B cell (primary cell): ENCODE data around the gene ZNF260. TPM values are rescaled to one million over a fixed set of nuclear protein-coding genes. Genes with fewer than 3 reads are reported as not detected.
A peak's percentile ranks its signal among the peaks of the same experiment; 100 is the strongest.

Experiments used
- ATAC-seq: fragments of 200-7000 bp; cut with Tn5 transposase; one replicate; pipeline ENCODE4 v1.10.0; 2021; ENCODE audit warnings: low read depth, mild to moderate bottlenecking, moderate number of reproducible peaks, moderate library complexity
- CTCF ChIA-PET: fragments of 350-600 bp; sonication (Branson Sonifier 250); formaldehyde crosslinking; loops from one replicate; lab custom pipeline; 2021; ENCODE audit warnings: antibody characterized with exemption, inconsistent platforms; lab: Charles Lee
- POLR2A ChIA-PET: fragments of 350-600 bp; sonication (Branson Sonifier 250); formaldehyde crosslinking; loops from one replicate; lab custom pipeline; 2021; ENCODE audit warnings: antibody characterized with exemption; lab: Charles Lee
- DNase-seq: peaks from one replicate; pipeline ENCODE4 v3.0.0; 2013
- H2AFZ ChIP-seq: 2 replicates; pipeline ENCODE4 v1.6.1; 2012; ENCODE audit warnings: mild to moderate bottlenecking, low read depth, low read length; ENCODE audit not compliant: insufficient read depth, poor library complexity, severe bottlenecking
- H3K27ac ChIP-seq, 2 donors: 1 replicate in 1 of 2; 2 replicates in 1 of 2; pipeline ENCODE4 v1.5.1; 2012 to 2013; ENCODE audit warnings: low read length in 2 of 2, mild to moderate bottlenecking in 2 of 2, moderate library complexity in 1 of 2
- H3K27me3 ChIP-seq, 4 experiments: fragments of 200-600 bp in 1 of 4; sonication (generic) in 1 of 4; replicated peaks in 1 of 4; 1 replicate in 2 of 4; 2 replicates in 2 of 4; pipeline versions ENCODE4 v1.6.1 to v1.7.0; 2013 to 2016; ENCODE audit warnings: low read length in 3 of 4, mild to moderate bottlenecking in 2 of 4, mixed read lengths in 1 of 4, moderate library complexity in 1 of 4; ENCODE audit not compliant: insufficient read depth in 4 of 4, control insufficient read depth in 3 of 4; ENCODE audit errors: control extremely low read depth in 1 of 4
- H3K36me3 ChIP-seq, 2 experiments: replicated peaks in 1 of 2; 1 replicate in 1 of 2; 2 replicates in 1 of 2; pipeline versions ENCODE4 v1.6.1 to v1.7.1; 2013; ENCODE audit warnings: low read length in 1 of 2; ENCODE audit not compliant: insufficient read depth in 2 of 2, control insufficient read depth in 1 of 2; ENCODE audit errors: control extremely low read depth in 1 of 2, extremely low read depth in 1 of 2
- H3K4me1 ChIP-seq, 2 donors: fragments of 200-600 bp in 1 of 2; sonication (generic) in 1 of 2; 1 replicate in 1 of 2; 2 replicates in 1 of 2; pipeline versions ENCODE4 v1.5.1 to v1.6.1; 2013 to 2017; ENCODE audit warnings: low read length in 2 of 2; ENCODE audit not compliant: control insufficient read depth in 2 of 2, insufficient read depth in 2 of 2
- H3K4me2 ChIP-seq: replicated peaks from 2 replicates; pipeline ENCODE3; 2012; ENCODE audit warnings: mild to moderate bottlenecking, low read depth, low read length; ENCODE audit not compliant: poor library complexity, severe bottlenecking
- H3K4me3 ChIP-seq, 5 experiments: fragments of 200-600 bp in 1 of 5; sonication (generic) in 1 of 5; 1 replicate in 3 of 5; 2 replicates in 2 of 5; pipeline versions ENCODE4 v1.5.1 to v1.7.0; 2011 to 2016; ENCODE audit warnings: low read length in 4 of 5, mild to moderate bottlenecking in 4 of 5, low read depth in 2 of 5, control low read depth in 1 of 5, moderate library complexity in 1 of 5; ENCODE audit not compliant: insufficient read depth in 1 of 5; ENCODE audit errors: control extremely low read depth in 1 of 5, extremely low read depth in 1 of 5
- H3K79me2 ChIP-seq: fragments of 200-600 bp; sonication (generic); one replicate; pipeline ENCODE4 v1.6.0; 2016; ENCODE audit warnings: low read length; ENCODE audit not compliant: control insufficient read depth, insufficient read depth
- H3K9ac ChIP-seq: fragments of 200-600 bp; sonication (generic); 2 replicates; pipeline ENCODE4 v1.6.1; 2017; ENCODE audit warnings: mild to moderate bottlenecking, low read length, moderate library complexity
- H3K9me3 ChIP-seq, 3 donors: one replicate each; pipeline versions ENCODE4 v1.6.1 to v1.7.1; 2013; ENCODE audit warnings: low read length in 2 of 3; ENCODE audit not compliant: control insufficient read depth in 2 of 3, insufficient read depth in 1 of 3; ENCODE audit errors: control extremely low read depth in 1 of 3
- H4K20me1 ChIP-seq: 2 replicates; pipeline ENCODE4 v1.6.0; 2012; ENCODE audit warnings: mild to moderate bottlenecking, low read length; ENCODE audit not compliant: insufficient read depth, control insufficient read depth, poor library complexity, severe bottlenecking
- H3K27ac Mint-ChIP-seq: one replicate; pipeline ENCODE4 v1.8.0; 2021; ENCODE audit warnings: mixed read lengths
- H3K27me3 Mint-ChIP-seq: one replicate; pipeline ENCODE4 v1.8.0; 2021; ENCODE audit warnings: mixed read lengths
- H3K4me1 Mint-ChIP-seq: one replicate; pipeline ENCODE4 v1.8.0; 2021; ENCODE audit warnings: mixed read lengths
- H3K4me3 Mint-ChIP-seq: one replicate; pipeline ENCODE4 v1.8.0; 2021; ENCODE audit warnings: mixed read lengths
- H3K9me3 Mint-ChIP-seq: one replicate; pipeline ENCODE4 v1.8.0; 2022; ENCODE audit warnings: mixed read lengths; ENCODE audit not compliant: insufficient read depth
- CTCF ChIP-seq: fragments of 200-600 bp; IDR thresholded peaks from one replicate; pipeline ENCODE4 v1.8.0; 2022; ENCODE audit warnings: antibody characterized with exemption, mild to moderate bottlenecking
- EZH2 ChIP-seq: IDR thresholded peaks from 2 replicates; pipeline ENCODE4 v1.6.1; 2012; ENCODE audit warnings: borderline replicate concordance, low read depth, mild to moderate bottlenecking, moderate library complexity, low read length; ENCODE audit not compliant: insufficient read depth, poor library complexity, severe bottlenecking
- WGBS: methylation state at CpG from one replicate; pipeline ENCODE4 v1.1.5; 2013; ENCODE audit warnings: missing lambda C conversion rate; ENCODE audit not compliant: insufficient coverage; 5-methylcytosine and 5-hydroxymethylcytosine counted together
- intact Hi-C: fragments of 100-400 bp; cut with micrococcal nuclease; formaldehyde crosslinking; loops from one replicate; pipeline ENCODE4 v1.10.0; 2022
- polyA plus RNA-seq: library from polyadenylated mRNA; depleted of rRNA; stranded (reverse); fragments of >200 nt; gene quantifications from 2 replicates; pipeline ENCODE4 v1.2.3, GENCODE V29; 2012
- total RNA-seq, 2 donors: library from RNA; stranded (reverse); fragments of 120-200 nt in 1 of 2; gene quantifications; 1 replicate in 1 of 2; 2 replicates in 1 of 2; pipeline versions ENCODE4 v1.2.3 to v1.2.4, GENCODE V29; 2013 to 2022

The ZNF260 gene
- total and polyA plus RNA-seq, 2 donors (not counting 1 experiment from before 2014, with no cell fraction given) = 3.0 to 20.4 TPM

GRCh38 chr19:36547001-36547732, 19.1 kb upstream of the ZNF260 start:
- H3K4me2 ChIP-seq = no peak overlapping the region
- Mint-ChIP-seq H3K4me1 (no peaks in the 10 kb centered on the region), H3K27me3 (no peaks in the 10 kb centered on the region), H3K27ac (no peak overlapping the region), H3K4me3 (no peak overlapping the region), H3K9me3 (peaks cover 37% of the 10 kb centered on the region)
- no peaks in the 10 kb centered on the region for H3K79me2 ChIP-seq
- H2AFZ ChIP-seq = no peak overlapping the region
- H3K9me3 ChIP-seq = peaks cover 33 to 86% (median 52%) of the 10 kb centered on the region in 3 donors
- ChIA-PET CTCF (no interaction called here), POLR2A (no interaction called here)
- ATAC-seq = no peak
- peak overlapping the region in 1 of 5 experiments; percentile 12 for H3K4me3 ChIP-seq
- WGBS = no CpG with 5 or more reads among the region's 5 CpGs
- H3K36me3 ChIP-seq = peaks cover 31 to 51% of the 10 kb centered on the region in 2 experiments
- H3K27ac ChIP-seq = no peak overlapping the region
- H3K27me3 ChIP-seq = no peaks in the 10 kb centered on the region
- no peaks in the 10 kb centered on the region for H4K20me1 ChIP-seq
- peak; percentile 22 for DNase-seq
- H3K9ac ChIP-seq = no peak overlapping the region
- intact Hi-C loops = no loop called here
- H3K4me1 ChIP-seq = no peaks in the 10 kb centered on the region
- TF ChIP-seq CTCF = no peak
- no peak for TF ChIP-seq EZH2
